Subcutaneous adipose tissue (tissue), 4 donors: ENCODE data around the gene MYL10. TPM values are rescaled to one million over a fixed set of nuclear protein-coding genes. Genes with fewer than 3 reads are reported as not detected.

Experiments
- total RNA-seq, 4 donors: library from RNA; depleted of rRNA; stranded (reverse); fragments of >200 nt; gene quantifications; one replicate each; pipeline ENCODE4 v1.1.0, GENCODE V29; 2016
- TF ChIP-seq, protein P1 (sequence below): fragments of 450-650 bp; IDR thresholded peaks from one replicate; pipeline ENCODE4 v1.5.1; 2016; ENCODE audit warnings: low read depth, mild to moderate bottlenecking, control low read depth, antibody characterized with exemption, moderate library complexity

The MYL10 gene
- total RNA-seq, 4 donors from 2014 or later, result not detected

DNA sequence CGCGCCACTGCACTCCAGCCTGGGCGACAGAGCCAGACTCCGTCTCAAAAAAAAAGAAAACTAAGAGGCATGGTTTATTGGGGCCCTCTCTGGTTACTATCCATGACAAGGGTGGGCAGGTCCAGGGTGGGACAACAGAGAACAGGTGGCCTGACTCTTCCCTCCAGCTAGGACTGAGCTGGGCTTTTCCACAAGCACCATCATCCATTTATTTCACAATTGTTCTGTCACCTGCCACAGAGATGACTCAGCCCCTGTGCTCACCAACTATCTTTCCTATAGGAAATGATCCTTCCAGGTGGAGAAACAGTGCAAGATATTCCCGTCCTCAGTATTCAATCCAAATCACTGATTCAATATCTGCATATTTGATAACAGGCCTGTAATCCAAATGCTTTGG is 44.9 kb upstream of the MYL10 start:
- TF ChIP-seq, protein P1, sequence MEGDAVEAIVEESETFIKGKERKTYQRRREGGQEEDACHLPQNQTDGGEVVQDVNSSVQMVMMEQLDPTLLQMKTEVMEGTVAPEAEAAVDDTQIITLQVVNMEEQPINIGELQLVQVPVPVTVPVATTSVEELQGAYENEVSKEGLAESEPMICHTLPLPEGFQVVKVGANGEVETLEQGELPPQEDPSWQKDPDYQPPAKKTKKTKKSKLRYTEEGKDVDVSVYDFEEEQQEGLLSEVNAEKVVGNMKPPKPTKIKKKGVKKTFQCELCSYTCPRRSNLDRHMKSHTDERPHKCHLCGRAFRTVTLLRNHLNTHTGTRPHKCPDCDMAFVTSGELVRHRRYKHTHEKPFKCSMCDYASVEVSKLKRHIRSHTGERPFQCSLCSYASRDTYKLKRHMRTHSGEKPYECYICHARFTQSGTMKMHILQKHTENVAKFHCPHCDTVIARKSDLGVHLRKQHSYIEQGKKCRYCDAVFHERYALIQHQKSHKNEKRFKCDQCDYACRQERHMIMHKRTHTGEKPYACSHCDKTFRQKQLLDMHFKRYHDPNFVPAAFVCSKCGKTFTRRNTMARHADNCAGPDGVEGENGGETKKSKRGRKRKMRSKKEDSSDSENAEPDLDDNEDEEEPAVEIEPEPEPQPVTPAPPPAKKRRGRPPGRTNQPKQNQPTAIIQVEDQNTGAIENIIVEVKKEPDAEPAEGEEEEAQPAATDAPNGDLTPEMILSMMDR, result no peak

DNA sequence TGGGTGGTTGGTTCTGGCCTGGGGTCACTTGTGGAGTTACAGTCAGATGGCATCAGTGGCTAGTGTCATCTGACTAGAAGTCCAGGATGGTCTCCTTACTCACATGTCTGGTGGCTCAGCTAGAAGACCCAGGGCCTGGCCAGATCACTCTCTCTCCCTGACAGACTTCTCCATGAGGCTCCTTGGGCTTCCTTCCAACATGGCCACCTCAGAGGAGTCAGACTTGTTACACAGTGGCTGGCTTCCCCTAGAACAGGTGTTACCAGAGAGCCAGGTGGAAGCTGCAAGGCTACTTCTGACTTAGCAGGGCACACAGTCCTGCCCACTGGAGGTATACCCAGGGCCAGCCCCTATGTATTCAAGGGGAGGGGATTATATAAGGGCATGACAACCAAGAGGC is 44.2 kb upstream of the MYL10 start:
- TF ChIP-seq, protein P1, result no peak

DNA sequence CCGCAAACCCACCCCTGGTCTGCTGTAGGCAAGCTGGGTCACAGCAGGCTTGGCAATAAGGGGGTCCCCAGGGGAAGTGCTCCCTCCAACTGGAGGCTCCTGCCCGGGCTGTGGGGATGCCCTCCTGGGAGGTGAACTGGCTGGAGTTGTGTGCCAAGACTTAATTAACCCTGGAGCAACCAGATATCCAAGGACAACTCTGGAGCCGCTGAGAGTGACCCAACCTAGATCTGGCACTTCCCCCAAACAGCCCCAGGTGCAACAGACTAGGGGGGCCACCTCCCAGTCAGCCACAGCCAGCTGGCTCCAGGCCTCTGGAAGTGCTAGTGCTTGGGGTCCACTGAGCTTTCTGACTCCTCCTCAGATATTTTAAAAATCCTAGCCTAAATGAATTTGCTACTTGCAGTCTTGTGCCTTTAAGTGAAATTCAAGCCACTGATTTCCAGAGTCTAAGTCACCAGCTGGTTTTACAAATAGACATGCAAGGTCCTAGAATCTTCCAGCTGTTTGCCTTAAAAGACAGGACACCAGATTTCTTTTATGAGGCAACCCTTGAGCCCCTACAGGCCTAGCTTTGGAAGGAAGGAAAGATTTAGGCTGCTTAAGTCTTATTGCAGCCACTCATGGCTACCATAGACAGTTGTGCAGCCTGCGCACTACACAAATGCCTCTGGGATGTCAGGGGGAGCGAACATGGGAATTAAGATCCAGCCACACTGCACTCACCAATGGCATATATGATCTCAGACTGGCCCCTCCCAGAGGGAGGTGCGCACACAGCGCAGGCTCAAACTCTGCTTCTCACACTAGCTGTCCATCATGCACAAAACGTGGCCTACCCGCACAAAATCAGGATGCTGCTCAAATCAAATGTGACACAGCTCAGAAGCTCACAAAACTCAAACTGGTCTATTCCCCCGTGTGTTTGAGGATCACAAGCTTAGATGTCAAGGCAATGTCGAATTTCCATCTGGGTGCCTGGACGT is 42.6 kb upstream of the MYL10 start:
- TF ChIP-seq, protein P1, result no peak

DNA sequence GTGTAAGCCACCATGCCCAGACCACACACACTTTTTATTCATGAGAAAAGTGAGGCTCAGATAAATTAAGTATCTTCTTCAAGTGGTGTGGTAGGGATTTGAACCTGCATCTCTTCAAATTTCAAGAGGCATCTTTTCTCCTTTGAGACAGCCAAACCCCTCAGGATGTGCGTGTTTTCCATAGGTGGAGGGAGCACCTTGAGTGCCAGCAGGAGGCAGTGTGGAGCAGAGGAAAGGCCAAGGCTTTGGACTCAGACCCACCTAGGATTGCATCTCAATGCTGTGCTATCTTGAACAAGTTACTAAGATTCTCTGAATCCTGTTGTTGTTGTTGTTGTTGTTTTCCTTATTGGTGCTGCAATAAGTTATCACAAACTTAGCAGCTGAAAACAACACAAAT is 40.2 kb upstream of the MYL10 start:
- TF ChIP-seq, protein P1, result no peak

DNA sequence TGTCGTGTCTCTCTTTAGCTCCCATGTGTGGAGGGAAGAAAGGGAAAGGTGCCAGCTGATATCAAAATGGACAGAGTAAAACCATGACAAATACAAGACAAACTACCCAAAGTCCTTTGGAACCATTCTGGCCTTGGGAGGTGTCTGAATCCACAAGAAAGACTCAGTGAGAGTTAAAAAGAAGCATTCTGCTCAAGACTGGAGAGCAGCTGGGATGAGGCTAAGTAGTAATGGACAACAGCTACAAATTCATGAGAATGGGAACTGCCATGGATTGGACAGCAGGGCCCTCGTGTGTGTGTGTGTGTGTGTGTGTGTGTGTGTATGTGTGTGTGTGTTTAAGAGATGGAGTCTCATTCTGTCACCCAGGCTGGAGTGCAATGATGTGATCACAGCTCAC is 39.6 kb upstream of the MYL10 start:
- TF ChIP-seq, protein P1, result no peak

DNA sequence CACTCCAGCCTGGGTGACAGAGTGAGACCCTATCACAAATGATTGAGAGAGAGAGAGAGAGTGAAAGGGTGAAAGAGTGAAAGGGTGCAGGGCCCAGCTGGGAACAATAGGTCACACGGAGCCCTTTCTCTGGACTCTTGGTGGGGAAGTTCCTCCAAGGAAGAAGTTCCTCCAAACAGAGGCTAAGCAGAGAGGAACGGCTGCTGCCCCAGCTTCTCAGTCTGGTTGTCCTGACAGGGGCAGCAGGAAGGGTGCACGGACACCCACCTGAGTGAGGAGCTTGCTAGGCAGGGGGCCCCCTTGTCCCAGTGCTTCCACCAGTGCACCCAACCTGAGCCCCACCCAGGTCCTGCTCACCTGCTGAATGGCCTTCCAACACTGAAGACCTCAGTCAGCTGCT is 38.8 kb upstream of the MYL10 start:
- TF ChIP-seq, protein P1, result no peak

DNA sequence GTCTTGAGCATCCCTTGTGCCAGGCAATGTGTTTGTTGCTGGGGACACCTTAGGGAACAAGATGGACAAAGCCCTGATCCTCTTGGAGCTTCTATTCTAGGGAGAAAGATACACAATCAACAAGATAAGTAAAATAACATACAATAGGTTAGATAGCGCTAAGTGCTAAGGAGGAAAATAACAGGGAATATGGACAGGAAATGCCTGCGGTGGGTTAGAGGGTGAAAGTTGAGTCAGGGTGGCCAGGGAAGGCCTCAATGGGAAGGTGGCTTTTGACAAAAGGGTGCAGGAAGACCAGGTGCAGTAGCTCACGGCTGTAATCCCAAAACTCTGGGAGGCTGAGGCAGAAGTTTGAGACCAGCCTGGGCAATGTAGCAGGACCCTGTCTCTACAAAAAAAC is 38.3 kb upstream of the MYL10 start:
- TF ChIP-seq, protein P1, result no peak
